SK-N-SH (cell line): Measurements from ENCODE around the gene CRB1. TPM values are rescaled to one million over a fixed set of nuclear protein-coding genes. Genes with fewer than 3 reads are reported as not detected.
A peak's percentile ranks its signal among the peaks of the same experiment; 100 is the strongest.

Source experiments
- CTCF ChIA-PET: fragments of 300-600, 350-600 bp; formaldehyde crosslinking; extraction: SDS; loops from one replicate; lab custom pipeline; 2021; lab: Yijun Ruan, JAX
- POLR2A ChIA-PET: fragments of 350-600 bp; sonication (Branson Sonifier 250); formaldehyde crosslinking; extraction: SDS; loops from one replicate; lab custom pipeline; 2020; ENCODE audit warnings: antibody characterized with exemption, inconsistent platforms; lab: Yijun Ruan, JAX
- DNase-seq: peaks from one replicate; pipeline ENCODE4 v3.0.0; 2012
- H2AFZ ChIP-seq: fragments of 200-600 bp; sonication (generic); 2 replicates; pipeline ENCODE4 v1.8.1; 2016; ENCODE audit warnings: antibody characterized with exemption, mild to moderate bottlenecking, low read depth
- H3F3A ChIP-seq: fragments of 200-600 bp; sonication (generic); replicated peaks from 2 replicates; pipeline ENCODE3; 2016; ENCODE audit warnings: antibody characterized with exemption, mild to moderate bottlenecking; ENCODE audit not compliant: insufficient read depth
- H3K27ac ChIP-seq, 2 experiments: fragments of 200-500 bp in 1 of 2; fragments of 200-600 bp in 1 of 2; sonication (Bioruptor generic) in 1 of 2; sonication (generic), shearing (Covaris generic) in 1 of 2; 2 replicates each; pipeline versions ENCODE4 v1.5.1 to v1.6.1; 2014 to 2016; ENCODE audit warnings: low read depth in 2 of 2, inconsistent platforms in 1 of 2, low read length in 1 of 2, mild to moderate bottlenecking in 1 of 2, mixed read lengths in 1 of 2
- H3K27me3 ChIP-seq: fragments of 200-600 bp; sonication (generic), shearing (Covaris generic); 2 replicates; pipeline ENCODE4 v1.6.1; 2016; ENCODE audit warnings: mixed run types; ENCODE audit not compliant: insufficient read depth
- H3K36me3 ChIP-seq, 2 experiments: fragments of 200-500 bp in 1 of 2; fragments of 200-600 bp in 1 of 2; sonication (Bioruptor generic) in 1 of 2; sonication (generic) in 1 of 2; replicated peaks in 1 of 2; 2 replicates each; pipeline versions ENCODE3 to v1.5.1; 2014 to 2016; ENCODE audit warnings: low read length in 1 of 2, mild to moderate bottlenecking in 1 of 2; ENCODE audit not compliant: insufficient read depth in 2 of 2, control insufficient read depth in 1 of 2
- H3K4me1 ChIP-seq, 2 experiments: fragments of 200-500 bp in 1 of 2; fragments of 200-600 bp in 1 of 2; sonication (Bioruptor generic) in 1 of 2; sonication (generic), shearing (Covaris generic) in 1 of 2; 2 replicates each; pipeline versions ENCODE4 v1.5.1 to v1.6.1; 2014 to 2016; ENCODE audit warnings: low read depth in 1 of 2, low read length in 1 of 2, mixed run types in 1 of 2; ENCODE audit not compliant: insufficient read depth in 2 of 2, control insufficient read depth in 1 of 2
- H3K4me2 ChIP-seq: fragments of 200-600 bp; sonication (generic), shearing (Covaris generic); 2 replicates; pipeline ENCODE4 v1.6.1; 2017; ENCODE audit warnings: mixed run types
- H3K4me3 ChIP-seq, 2 experiments: fragments of 200-500 bp in 1 of 2; fragments of 200-600 bp in 1 of 2; sonication (Bioruptor generic) in 1 of 2; sonication (generic), shearing (Covaris generic) in 1 of 2; 2 replicates each; pipeline versions ENCODE4 v1.5.1 to v1.8.1; 2014 to 2016; ENCODE audit warnings: low read depth in 2 of 2, inconsistent platforms in 1 of 2, low read length in 1 of 2, mild to moderate bottlenecking in 1 of 2, mixed read lengths in 1 of 2, moderate library complexity in 1 of 2
- H3K79me2 ChIP-seq: fragments of 200-600 bp; sonication (generic); 2 replicates; pipeline ENCODE4 v1.8.1; 2017; ENCODE audit warnings: mild to moderate bottlenecking; ENCODE audit not compliant: insufficient read depth
- H3K9ac ChIP-seq: fragments of 200-600 bp; sonication (generic); 2 replicates; pipeline ENCODE4 v1.6.1; 2017; ENCODE audit warnings: mixed run types
- H3K9me2 ChIP-seq: fragments of 200-600 bp; sonication (generic); 2 replicates; pipeline ENCODE4 v1.6.1; 2017; ENCODE audit warnings: mixed run types
- H3K9me3 ChIP-seq: fragments of 200-600 bp; sonication (generic); 2 replicates; pipeline ENCODE4 v1.6.1; 2017; ENCODE audit warnings: mixed run types, mild to moderate bottlenecking, moderate library complexity
- H4K20me1 ChIP-seq: fragments of 200-600 bp; sonication (generic); 2 replicates; pipeline ENCODE4 v1.6.1; 2017; ENCODE audit warnings: mild to moderate bottlenecking, mixed run types; ENCODE audit not compliant: insufficient read depth
- CHD2 ChIP-seq: fragments of 150-350 bp; IDR thresholded peaks from 2 replicates; pipeline ENCODE4 v1.6.1; 2018; ENCODE audit warnings: low read length; ENCODE audit not compliant: partially characterized antibody
- FOXM1 ChIP-seq: IDR thresholded peaks from 2 replicates; pipeline ENCODE4 v1.4.0; 2012; ENCODE audit warnings: low read depth, mild to moderate bottlenecking
- MEF2A ChIP-seq: IDR thresholded peaks from 2 replicates; pipeline ENCODE4 v1.4.0; 2012; ENCODE audit warnings: low read depth, borderline replicate concordance
- PBX3 ChIP-seq: IDR thresholded peaks from 2 replicates; pipeline ENCODE4; 2012
- POLR2AphosphoS5 ChIP-seq: IDR thresholded peaks from 2 replicates; pipeline ENCODE4 v1.6.1; 2012; ENCODE audit warnings: low read depth, low read length
- RAD21 ChIP-seq: IDR thresholded peaks from 2 replicates; pipeline ENCODE4 v1.6.1; 2012; ENCODE audit warnings: mild to moderate bottlenecking, low read length
- SMC3 ChIP-seq: IDR thresholded peaks from 2 replicates; pipeline ENCODE4 v1.6.1; 2012; ENCODE audit warnings: low read depth, low read length, improper control_type of control experiment
- TCF12 ChIP-seq: IDR thresholded peaks from 2 replicates; pipeline ENCODE4 v1.4.0; 2012
- TEAD4 ChIP-seq: IDR thresholded peaks from 2 replicates; pipeline ENCODE4 v1.4.0; 2012; ENCODE audit warnings: mild to moderate bottlenecking, borderline replicate concordance; ENCODE audit not compliant: insufficient read depth
- YY1 ChIP-seq: IDR thresholded peaks from 2 replicates; pipeline ENCODE4 v1.4.0; 2012; ENCODE audit warnings: low read depth, mild to moderate bottlenecking
- ZBTB33 ChIP-seq: IDR thresholded peaks from 2 replicates; pipeline ENCODE4 v1.4.0; 2012; ENCODE audit warnings: low read depth, borderline replicate concordance
- WGBS: methylation state at CpG from one replicate; pipeline ENCODE4 v1.1.6; 2017; ENCODE audit warnings: low lambda C conversion rate; 5-methylcytosine and 5-hydroxymethylcytosine counted together
- polyA plus RNA-seq, 3 experiments: library from polyadenylated mRNA; depleted of rRNA; stranded (reverse); fragments of >200 nt; gene quantifications; 2 replicates each; pipeline ENCODE4 v1.2.3, GENCODE V29; 2012
- TF ChIP-seq, protein P1 (sequence below): fragments of 200-600 bp; sonication (generic); IDR thresholded peaks from 2 replicates; pipeline ENCODE4 v1.6.1; 2017; ENCODE audit warnings: antibody characterized with exemption, mild to moderate bottlenecking, moderate library complexity

The CRB1 gene
- polyA plus RNA-seq, 1 of the 3 experiments (the other 2 are of a cell fraction): 0.13 TPM

- no peaks in the 10 kb centered on the region; a peak in 1 of 4 replicates for H3K4me1 ChIP-seq
- CTCF ChIA-PET: interaction anchor here (0.6 to 1.6 kb wide), 11 partner anchors 13 to 1165 kb away, joined by 3 to 5 read pairs (median 3); no protein-coding TSS in a partner anchor
- no peaks in the 10 kb centered on the region for H3K9me2 ChIP-seq
- H3K27ac ChIP-seq: no peak overlapping the region
- H3K9ac ChIP-seq: no peak overlapping the region
- no peaks in the 10 kb centered on the region for H3K36me3 ChIP-seq
- no peaks in the 10 kb centered on the region for H3K27me3 ChIP-seq
- POLR2A ChIA-PET: no interaction called here
- no peaks in the 10 kb centered on the region for H3F3A ChIP-seq
- TF ChIP-seq FOXM1 (no peak), POLR2AphosphoS5 (no peak), PBX3 (no peak), SMC3 (peak; percentile 45), TEAD4 (no peak), YY1 (no peak), CHD2 (no peak), RAD21 (peak; percentile 58), ZBTB33 (no peak), TCF12 (no peak)
- TF ChIP-seq, protein P1, sequence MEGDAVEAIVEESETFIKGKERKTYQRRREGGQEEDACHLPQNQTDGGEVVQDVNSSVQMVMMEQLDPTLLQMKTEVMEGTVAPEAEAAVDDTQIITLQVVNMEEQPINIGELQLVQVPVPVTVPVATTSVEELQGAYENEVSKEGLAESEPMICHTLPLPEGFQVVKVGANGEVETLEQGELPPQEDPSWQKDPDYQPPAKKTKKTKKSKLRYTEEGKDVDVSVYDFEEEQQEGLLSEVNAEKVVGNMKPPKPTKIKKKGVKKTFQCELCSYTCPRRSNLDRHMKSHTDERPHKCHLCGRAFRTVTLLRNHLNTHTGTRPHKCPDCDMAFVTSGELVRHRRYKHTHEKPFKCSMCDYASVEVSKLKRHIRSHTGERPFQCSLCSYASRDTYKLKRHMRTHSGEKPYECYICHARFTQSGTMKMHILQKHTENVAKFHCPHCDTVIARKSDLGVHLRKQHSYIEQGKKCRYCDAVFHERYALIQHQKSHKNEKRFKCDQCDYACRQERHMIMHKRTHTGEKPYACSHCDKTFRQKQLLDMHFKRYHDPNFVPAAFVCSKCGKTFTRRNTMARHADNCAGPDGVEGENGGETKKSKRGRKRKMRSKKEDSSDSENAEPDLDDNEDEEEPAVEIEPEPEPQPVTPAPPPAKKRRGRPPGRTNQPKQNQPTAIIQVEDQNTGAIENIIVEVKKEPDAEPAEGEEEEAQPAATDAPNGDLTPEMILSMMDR: peak; percentile 79
- WGBS: 3% methylated on average over 2 of the region's 2 CpGs
- no peaks in the 10 kb centered on the region for H4K20me1 ChIP-seq
- no peak overlapping the region for H3K4me2 ChIP-seq
- no peaks in the 10 kb centered on the region for H3K79me2 ChIP-seq
- no peak overlapping the region for H2AFZ ChIP-seq
- no peak overlapping the region for H3K4me3 ChIP-seq
- no peaks in the 10 kb centered on the region for H3K9me3 ChIP-seq
- DNase-seq: peak; percentile 29
Measured at GRCh38 chr1:197521118-197521739, 253.2 kb downstream of the CRB1 start.

GRCh38 chr1:197526736-197527371 is 258.8 kb downstream of the CRB1 start:
- CTCF ChIA-PET: interaction anchor here (0.6 to 1.6 kb wide), 14 partner anchors 8 to 1155 kb away, joined by 3 to 8 read pairs (median 4); no protein-coding TSS in a partner anchor
- no peaks in the 10 kb centered on the region for H3K9me2 ChIP-seq
- no peaks in the 10 kb centered on the region for H3K27me3 ChIP-seq
- POLR2A ChIA-PET: no interaction called here
- H4K20me1 ChIP-seq: no peaks in the 10 kb centered on the region
- H3F3A ChIP-seq: no peaks in the 10 kb centered on the region
- no peak overlapping the region for H2AFZ ChIP-seq
- WGBS: 58% methylated on average over 4 of the region's 4 CpGs
- no peak overlapping the region for H3K4me2 ChIP-seq
- H3K4me3 ChIP-seq: no peak overlapping the region
- no peak overlapping the region for H3K27ac ChIP-seq
- H3K36me3 ChIP-seq: no peaks in the 10 kb centered on the region
- no peaks in the 10 kb centered on the region for H3K79me2 ChIP-seq
- TF ChIP-seq RAD21 (peak; percentile 48), MEF2A (no peak), SMC3 (no peak)
- TF ChIP-seq, protein P1: peak; percentile 63
- H3K4me1 ChIP-seq: no peaks in the 10 kb centered on the region; a peak in 1 of 4 replicates
- DNase-seq: peak; percentile 4
- H3K9me3 ChIP-seq: no peaks in the 10 kb centered on the region
- no peak overlapping the region for H3K9ac ChIP-seq
